Measurements from ENCODE around the gene SGSM2. TPM values are rescaled to one million over a fixed set of nuclear protein-coding genes. Genes with fewer than 3 reads are reported as not detected.

Gene SGSM2
- total and polyA plus RNA-seq, 8 donors: 17.6 to 153 (median 28.1) TPM

DNA sequence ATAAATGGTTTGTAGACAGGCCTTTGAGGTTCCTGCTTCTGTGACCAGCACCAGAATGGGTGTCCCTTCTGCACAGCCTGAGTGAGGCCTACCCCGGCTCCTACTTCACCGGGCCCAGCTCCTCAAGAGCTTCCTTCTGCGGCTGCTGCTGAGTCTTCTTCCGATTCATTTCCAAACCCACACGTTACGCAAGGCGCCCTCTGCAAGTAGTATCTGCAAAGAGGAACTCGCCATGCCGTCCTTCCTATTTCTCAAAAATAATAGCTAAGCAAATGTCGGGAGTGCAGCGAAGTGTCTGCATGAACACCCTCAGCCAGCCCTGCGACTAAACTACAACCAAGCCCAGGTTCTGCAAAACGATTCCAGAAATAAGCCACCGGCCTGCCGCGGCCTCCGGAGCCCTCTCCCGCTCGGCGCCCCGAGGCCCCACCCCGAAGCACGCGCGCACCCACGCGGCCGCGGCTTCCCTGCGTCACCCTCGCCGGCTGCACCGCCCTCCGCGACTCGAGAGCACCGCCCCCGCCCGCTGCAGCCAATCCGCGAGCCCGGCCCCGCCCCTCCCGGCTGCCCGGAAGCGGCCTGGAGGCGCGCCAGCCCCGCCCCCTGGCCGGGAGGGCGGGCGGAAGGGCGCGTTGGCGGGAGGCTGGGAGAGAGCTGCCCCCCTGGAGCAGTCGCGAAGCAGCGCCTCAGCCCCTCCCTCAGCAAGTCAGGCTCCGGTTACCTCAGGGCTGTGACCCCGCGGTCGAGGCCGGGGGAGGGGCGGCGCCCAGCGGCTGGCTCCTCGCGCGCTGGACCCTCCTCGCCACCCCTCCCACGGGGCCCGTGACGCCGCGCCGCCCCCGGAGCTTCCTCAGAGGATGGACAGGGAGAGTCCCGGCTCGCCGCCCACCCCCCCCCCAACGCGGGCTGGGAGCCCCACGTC is 55.2 kb downstream of the SGSM2 start:
- H3K4me1 ChIP-seq: peaks cover 29 to 46% (median 38%) of the 10 kb centered on the region in 3 donors
- intact Hi-C loops (cut with DNase I): no loop called here
- ATAC-seq: peak; percentile 64 to 77 (median 70)
- WGBS, 2 donors: 1% methylated on average over 45 to 83 of the region's 83 CpGs
- H3K27me3 ChIP-seq: no peaks in the 10 kb centered on the region
- peak overlapping the region; percentile 53 to 87 (median 54) for H3K4me3 ChIP-seq
- FAIRE-seq: no peak
- TF ChIP-seq, protein P1, sequence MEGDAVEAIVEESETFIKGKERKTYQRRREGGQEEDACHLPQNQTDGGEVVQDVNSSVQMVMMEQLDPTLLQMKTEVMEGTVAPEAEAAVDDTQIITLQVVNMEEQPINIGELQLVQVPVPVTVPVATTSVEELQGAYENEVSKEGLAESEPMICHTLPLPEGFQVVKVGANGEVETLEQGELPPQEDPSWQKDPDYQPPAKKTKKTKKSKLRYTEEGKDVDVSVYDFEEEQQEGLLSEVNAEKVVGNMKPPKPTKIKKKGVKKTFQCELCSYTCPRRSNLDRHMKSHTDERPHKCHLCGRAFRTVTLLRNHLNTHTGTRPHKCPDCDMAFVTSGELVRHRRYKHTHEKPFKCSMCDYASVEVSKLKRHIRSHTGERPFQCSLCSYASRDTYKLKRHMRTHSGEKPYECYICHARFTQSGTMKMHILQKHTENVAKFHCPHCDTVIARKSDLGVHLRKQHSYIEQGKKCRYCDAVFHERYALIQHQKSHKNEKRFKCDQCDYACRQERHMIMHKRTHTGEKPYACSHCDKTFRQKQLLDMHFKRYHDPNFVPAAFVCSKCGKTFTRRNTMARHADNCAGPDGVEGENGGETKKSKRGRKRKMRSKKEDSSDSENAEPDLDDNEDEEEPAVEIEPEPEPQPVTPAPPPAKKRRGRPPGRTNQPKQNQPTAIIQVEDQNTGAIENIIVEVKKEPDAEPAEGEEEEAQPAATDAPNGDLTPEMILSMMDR (IDR thresholded peaks at IDR 0.05): no peak
- H3K36me3 ChIP-seq: no peaks in the 10 kb centered on the region
- H3K9me3 ChIP-seq: no peaks in the 10 kb centered on the region
- peak overlapping the region; percentile 92 to 99 (median 98) for H3K27ac ChIP-seq
- peak; percentile 94 to 99 (median 96) for DNase-seq

DNA sequence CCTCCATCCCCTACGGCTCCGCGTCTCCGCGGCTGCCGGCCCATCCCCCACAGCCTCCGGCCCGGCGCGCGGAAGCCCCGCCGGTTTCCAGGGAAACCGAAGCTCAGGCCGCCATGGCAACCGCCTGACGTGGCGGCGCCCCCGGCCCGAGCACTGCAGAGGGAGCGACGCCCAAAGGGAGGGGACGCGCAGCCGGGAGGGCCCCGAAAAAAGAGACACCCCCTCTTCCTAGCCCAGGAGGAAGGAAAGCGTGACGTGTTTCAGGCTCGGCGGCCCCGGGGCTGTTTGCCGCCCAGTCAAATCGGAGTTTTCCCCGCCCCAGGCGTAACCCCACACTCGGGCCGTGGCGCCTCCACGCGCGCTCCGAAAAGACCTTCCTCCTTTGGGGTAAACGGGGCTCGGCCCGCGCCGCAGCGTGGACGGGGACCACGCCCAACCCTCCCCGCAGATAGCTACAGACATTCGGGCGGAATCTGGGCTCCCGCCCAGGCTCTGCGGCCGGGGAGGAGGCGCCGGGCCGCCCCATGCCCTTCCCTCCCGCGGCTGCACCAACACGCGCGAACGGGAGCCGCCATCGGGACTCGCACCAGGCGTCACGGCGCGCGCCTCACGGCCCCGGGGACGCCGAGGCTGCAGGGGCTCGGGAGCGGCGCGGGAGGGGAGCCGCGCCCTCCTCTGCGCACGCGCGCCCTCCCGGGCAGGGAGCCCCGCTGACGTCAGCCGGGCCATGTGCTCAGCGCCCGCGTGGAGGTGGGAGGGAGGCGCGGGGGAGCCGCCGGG is 56.1 kb downstream of the SGSM2 start:
- H3K36me3 ChIP-seq: no peaks in the 10 kb centered on the region
- peak overlapping the region; percentile 53 to 87 (median 54) for H3K4me3 ChIP-seq
- DNase-seq: peak; percentile 88 to 96 (median 94)
- no peak for FAIRE-seq
- peak; percentile 58 to 72 (median 62) for ATAC-seq
- peak overlapping the region; percentile 92 to 99 (median 98) for H3K27ac ChIP-seq
- no peaks in the 10 kb centered on the region for H3K9me3 ChIP-seq
- intact Hi-C loops (cut with DNase I): no loop called here
- peaks cover 38 to 55% (median 46%) of the 10 kb centered on the region in 3 donors for H3K4me1 ChIP-seq
- no peaks in the 10 kb centered on the region for H3K27me3 ChIP-seq
- 0% methylated on average over 52 to 95 of the region's 99 CpGs for WGBS, 2 donors
- TF ChIP-seq, protein P1 (IDR thresholded peaks at IDR 0.05): no peak

DNA sequence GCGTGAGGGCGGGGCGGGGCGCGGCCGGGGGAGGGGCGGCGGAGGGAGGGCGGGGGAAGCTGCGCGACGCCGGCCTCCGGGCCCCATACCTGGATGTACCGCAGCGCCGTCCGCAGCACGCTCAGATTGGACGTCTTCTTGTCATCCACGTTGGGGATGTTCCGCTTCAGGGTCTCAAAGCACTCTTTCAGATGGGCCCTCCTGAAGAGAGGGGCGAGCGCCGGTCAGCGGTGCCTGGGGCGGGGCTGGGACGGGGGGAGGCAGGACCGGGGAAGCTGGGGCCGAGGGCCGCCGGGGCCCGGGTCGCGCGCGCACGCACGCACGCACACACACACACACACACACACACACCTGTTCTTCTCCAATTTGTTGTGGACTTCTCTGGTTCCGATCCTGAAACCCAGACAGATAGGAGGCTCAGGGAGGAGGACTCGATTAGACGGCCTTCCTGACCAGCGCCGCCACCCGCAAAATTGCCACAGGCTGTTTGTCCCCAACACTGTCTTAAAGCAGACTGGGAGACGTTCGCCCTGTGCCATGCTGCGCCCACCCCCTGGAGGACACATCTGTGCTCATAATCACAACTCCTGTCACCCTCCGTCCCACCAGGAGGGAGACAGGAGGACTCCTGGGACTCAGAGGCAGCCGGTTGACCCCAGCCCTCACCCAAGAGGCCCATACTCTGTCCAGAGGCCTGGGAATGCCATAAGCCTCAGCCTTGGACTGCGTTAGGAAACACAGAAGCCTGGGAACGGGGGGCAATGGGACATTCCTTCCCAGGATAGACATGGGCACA is 56.9 kb downstream of the SGSM2 start:
- H3K4me3 ChIP-seq: peak overlapping the region in 3 of 4 donors; percentile 53 to 87 (median 54)
- no peaks in the 10 kb centered on the region for H3K36me3 ChIP-seq
- no peaks in the 10 kb centered on the region for H3K27me3 ChIP-seq
- no peaks in the 10 kb centered on the region for H3K9me3 ChIP-seq
- no peak for ATAC-seq
- H3K4me1 ChIP-seq: peaks cover 39 to 59% (median 52%) of the 10 kb centered on the region in 3 donors
- peak in 4 of 6 donors; percentile 49 to 82 (median 62) for DNase-seq
- intact Hi-C loops (cut with DNase I): no loop called here
- no peak for FAIRE-seq
- WGBS, 2 donors: 23 to 34% methylated on average over 40 to 48 of the region's 53 CpGs
- peak overlapping the region; percentile 17 to 99 (median 94) for H3K27ac ChIP-seq
- TF ChIP-seq, protein P1 (IDR thresholded peaks at IDR 0.05): no peak

DNA sequence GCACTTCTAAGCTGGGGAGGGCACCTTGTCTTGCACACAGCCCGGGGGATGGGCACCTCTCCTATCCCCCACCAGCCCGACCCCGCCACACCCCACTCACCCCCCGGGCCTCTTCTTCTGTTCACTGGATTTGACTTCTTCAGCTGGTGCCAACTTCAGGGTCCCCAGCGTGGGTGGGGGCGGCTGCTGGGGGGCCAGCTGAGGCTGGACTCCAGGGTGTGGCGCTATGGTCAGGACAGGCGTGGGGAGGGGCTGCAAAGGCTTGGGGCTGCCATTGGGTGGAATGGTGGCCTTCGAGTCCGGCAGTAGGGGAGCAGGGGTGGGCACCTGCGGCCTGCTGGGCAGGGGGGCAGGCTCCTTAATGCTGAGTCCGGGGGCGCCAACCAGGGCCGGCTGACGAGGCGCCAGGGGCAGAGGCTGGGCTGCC is 57.5 kb downstream of the SGSM2 start:
- no peaks in the 10 kb centered on the region for H3K36me3 ChIP-seq
- WGBS, 2 donors: 81 to 87% methylated on average over 16 of the region's 16 CpGs
- intact Hi-C loops (cut with DNase I): no loop called here
- H3K4me1 ChIP-seq: peaks cover 39 to 54% (median 52%) of the 10 kb centered on the region in 3 donors
- FAIRE-seq (no peak), ATAC-seq (no peak), DNase-seq (peak; percentile 39 to 81 (median 52))
- TF ChIP-seq, protein P1 (IDR thresholded peaks at IDR 0.05): no peak
- no peak overlapping the region for H3K4me3 ChIP-seq
- peak overlapping the region in 3 of 4 donors; percentile 17 to 99 (median 92) for H3K27ac ChIP-seq
- no peaks in the 10 kb centered on the region for H3K9me3 ChIP-seq
- no peaks in the 10 kb centered on the region for H3K27me3 ChIP-seq
